Measurements from ENCODE around the gene CEACAM18. TPM values are rescaled to one million over a fixed set of nuclear protein-coding genes. Genes with fewer than 3 reads are reported as not detected.

Gene CEACAM18
- total RNA-seq, 1 donor = not detected

DNA sequence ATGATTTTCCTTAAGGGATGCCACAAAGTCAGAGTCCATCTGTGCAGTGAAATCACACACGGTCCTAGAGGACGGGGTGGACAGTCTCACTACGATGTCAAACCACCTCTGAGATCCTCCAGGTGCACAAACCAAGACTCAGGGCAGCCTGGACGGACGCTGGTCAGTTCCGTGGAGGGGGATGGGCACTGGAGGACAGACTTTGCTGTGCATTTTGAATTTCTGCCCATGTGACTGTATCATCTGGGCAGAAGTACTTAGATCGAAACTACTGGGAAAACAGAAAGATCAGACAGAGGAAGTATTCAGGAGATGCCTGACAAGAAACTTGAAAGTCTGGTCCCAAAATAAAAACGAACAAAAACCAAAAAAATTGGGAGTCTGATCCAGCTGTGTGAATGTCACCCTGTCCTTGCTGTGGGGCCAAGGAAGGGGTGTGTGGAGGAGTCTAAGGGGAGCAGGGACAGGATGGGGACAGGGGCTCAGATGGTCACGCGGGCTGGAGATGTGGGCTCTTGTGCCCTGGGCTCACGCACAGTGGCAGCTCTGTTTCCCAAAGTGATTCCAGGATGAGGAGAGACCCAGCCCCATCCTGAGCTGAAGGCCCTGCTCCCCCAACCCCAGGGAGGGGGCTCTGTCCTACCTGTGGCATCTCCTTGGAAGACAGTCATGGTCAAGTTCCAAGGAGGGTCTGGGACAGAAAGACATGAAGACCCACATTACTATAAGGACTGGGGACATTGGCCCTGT is 21.6 kb upstream of the CEACAM18 start:
- TF ChIP-seq, protein P1, sequence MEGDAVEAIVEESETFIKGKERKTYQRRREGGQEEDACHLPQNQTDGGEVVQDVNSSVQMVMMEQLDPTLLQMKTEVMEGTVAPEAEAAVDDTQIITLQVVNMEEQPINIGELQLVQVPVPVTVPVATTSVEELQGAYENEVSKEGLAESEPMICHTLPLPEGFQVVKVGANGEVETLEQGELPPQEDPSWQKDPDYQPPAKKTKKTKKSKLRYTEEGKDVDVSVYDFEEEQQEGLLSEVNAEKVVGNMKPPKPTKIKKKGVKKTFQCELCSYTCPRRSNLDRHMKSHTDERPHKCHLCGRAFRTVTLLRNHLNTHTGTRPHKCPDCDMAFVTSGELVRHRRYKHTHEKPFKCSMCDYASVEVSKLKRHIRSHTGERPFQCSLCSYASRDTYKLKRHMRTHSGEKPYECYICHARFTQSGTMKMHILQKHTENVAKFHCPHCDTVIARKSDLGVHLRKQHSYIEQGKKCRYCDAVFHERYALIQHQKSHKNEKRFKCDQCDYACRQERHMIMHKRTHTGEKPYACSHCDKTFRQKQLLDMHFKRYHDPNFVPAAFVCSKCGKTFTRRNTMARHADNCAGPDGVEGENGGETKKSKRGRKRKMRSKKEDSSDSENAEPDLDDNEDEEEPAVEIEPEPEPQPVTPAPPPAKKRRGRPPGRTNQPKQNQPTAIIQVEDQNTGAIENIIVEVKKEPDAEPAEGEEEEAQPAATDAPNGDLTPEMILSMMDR (IDR thresholded peaks at IDR 0.05; ENCODE audit: insufficient read depth, low read depth, low read length) = no peak
- no peak for DNase-seq (ENCODE audit: low read depth)

DNA sequence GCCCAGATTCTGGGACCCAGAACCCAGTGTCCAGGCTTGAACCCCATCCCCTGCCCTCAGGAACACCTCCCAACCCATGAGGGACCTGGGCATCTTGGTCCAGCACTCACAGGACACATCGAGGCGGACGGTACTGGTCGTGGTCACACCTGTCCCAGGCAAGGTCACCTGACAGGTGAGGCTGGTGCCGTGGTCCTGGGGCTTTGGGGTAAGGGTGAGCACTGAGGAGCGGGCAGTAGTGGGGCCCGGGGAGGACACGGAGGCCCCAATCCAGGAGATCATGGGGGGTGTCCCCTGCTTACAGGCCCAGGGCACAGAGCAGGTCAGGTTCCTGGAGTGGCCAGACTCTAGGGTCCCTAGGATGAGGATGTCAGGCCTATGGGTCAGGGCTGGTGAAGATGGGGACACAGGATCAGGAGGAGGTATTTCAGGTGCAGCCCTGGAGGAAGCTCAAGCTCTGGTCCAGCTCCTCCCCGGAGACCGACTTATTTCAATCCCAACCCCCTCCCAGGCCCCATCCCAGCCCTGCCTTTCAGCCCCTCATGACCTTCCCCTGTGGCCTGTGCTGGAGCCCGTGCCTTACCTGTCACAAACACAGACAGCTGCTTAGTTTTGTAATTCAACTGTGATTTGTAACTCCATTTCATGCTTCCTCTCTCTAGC is 20.9 kb upstream of the CEACAM18 start:
- TF ChIP-seq, protein P1 (IDR thresholded peaks at IDR 0.05; ENCODE audit: insufficient read depth, low read depth, low read length) = no peak
- no peak for DNase-seq (ENCODE audit: low read depth)
- H3K4me3 ChIP-seq (ENCODE audit: low read depth, low read length) = no peak overlapping the region

More for the DNA sequence above, 21.6 kb upstream of the CEACAM18 start:
- H3K4me3 ChIP-seq (ENCODE audit: low read depth, low read length) = no peak overlapping the region

DNA sequence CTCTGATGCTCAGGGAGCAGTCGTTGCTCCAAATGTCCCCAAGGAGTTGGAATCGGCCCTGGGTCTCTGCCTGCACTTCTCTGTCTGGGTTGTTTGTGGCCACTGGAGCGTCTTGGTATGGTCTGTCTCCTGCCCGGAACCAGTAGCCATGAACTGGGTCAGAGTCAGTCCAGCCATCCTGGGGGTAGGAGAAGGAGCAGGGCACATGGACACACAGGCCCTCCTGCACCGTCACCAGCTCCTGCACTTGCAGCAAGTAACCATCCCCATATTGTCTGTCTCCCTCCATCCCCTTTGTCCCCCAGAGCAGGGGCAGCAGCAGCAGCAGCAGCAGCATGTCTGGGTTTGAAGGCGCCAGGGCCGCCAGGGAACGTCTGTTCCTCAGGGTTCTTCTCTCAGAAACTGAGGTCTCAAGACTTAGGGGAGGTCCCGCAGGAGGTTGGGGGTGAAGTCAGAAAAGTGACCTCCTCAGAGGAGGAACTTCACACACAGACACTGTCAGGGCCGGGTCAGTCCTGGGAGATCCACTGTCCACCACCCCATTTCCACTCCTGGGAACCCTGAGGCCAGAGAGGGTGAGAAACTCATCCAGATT is 20.2 kb upstream of the CEACAM18 start, which contains the start of gene SIGLEC8:
TSS of gene SIGLEC8 (minus strand) at position 404 of the 595 bp plus-strand sequence. CDS start at position 337, 67 bp downstream.
- no peak within 1 kb of the TSS for H3K4me3 ChIP-seq (ENCODE audit: low read depth, low read length)
- no peak for DNase-seq (ENCODE audit: low read depth)
- TF ChIP-seq, protein P1 (IDR thresholded peaks at IDR 0.05; ENCODE audit: insufficient read depth, low read depth, low read length) = no peak

DNA sequence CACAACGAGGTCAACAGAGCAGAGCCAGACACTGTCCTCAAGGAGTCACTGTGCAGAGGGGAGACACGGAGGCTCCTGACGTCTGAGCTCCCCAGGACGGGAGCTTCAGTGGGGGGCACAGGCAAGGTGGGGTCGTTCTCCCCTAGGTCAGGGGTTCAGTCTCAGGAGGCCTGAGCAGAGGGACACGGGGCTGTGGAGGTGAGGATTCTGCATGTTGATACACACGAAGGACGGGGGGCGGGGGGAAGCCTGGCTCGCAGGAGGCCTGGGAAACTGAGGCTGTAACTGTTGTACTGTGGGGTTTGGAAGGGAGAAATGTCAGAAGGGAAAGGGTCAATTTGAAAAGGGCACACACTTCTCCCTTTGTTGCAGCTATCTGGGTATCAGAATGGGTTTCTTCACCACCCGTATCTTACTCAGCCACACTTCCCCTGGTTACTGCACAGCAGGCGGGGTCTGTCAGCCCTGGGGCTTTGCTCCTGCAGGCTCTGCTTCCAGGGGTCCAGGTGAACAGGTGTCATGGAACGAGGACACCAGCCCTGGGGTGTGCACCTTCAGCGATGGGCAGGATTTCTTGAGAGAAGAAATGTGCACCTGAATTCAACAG is 19.3 kb upstream of the CEACAM18 start:
- H3K4me3 ChIP-seq (ENCODE audit: low read depth, low read length) = no peak overlapping the region
- TF ChIP-seq, protein P1 (IDR thresholded peaks at IDR 0.05; ENCODE audit: insufficient read depth, low read depth, low read length) = no peak
- no peak for DNase-seq (ENCODE audit: low read depth)

DNA sequence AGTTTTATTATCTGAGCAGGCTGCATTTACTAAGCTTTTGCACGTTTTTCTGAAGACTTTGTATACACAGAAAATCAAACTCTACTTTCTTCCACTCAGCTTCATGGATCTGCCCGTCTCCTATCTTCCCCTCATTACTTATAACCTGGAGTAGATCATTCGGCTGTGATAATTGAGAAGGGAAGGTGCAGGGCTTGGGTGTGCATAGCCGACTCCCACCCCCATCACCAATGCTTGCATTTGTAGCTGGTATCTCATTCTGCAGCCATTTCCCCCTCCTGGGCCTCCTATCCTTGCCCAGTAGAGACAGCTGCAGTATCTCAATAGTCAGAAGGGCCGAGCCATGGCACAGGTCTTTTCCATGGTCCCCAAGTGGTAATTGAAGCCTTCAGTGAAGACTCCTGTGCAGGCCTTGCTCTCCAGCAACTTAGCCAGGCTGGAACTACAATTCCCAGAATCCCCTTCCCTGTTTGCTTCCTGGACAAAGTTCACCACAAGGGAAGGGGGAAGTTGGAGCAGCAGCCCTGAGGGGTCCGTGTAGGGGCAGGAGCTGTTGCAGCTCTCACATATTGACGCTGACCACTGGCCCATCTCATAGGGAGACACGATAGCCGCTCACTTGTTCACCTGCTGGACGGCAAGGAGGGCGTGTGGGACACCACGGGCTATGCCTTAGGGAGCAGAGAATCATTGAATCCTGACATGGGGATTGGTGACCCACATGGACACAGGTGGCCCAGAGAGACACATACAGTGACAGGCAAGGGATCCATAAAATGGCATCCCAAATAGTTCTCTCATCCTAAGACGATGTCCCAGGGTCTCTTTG is 18.0 kb upstream of the CEACAM18 start:
- DNase-seq (ENCODE audit: low read depth) = peak; percentile 2
- TF ChIP-seq, protein P1 (IDR thresholded peaks at IDR 0.05; ENCODE audit: insufficient read depth, low read depth, low read length) = no peak
- H3K4me3 ChIP-seq (ENCODE audit: low read depth, low read length) = peak overlapping the region; percentile 38

DNA sequence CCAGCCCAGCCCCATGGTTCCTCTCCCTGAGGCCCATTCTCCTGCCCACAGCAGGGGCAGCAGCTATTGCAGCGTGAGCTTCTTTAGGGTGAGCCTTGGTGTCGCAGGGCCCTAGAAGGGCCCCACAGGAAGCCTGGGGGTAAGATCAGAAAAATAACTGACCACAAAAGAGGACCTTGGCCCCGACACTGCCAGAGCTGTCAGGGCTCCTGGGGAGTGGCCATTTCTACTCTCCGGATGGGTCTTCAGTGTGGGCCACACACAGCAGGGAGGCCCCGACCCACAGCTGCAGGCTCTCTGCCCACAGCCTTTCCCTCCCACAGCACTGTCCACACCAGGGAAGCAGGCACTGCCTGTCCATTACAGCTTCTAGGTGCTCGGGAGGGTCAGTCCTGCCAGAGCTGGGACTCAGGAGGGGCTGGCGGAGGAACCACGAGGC is 16.6 kb upstream of the CEACAM18 start:
- TF ChIP-seq, protein P1 (IDR thresholded peaks at IDR 0.05; ENCODE audit: insufficient read depth, low read depth, low read length) = no peak
- DNase-seq (ENCODE audit: low read depth) = no peak
- H3K4me3 ChIP-seq (ENCODE audit: low read depth, low read length) = no peak overlapping the region

Data from fibroblast of villous mesenchyme (primary cell).